ENCODE data around the gene CASP8. TPM values are rescaled to one million over a fixed set of nuclear protein-coding genes. Genes with fewer than 3 reads are reported as not detected.

The CASP8 gene
- total RNA-seq, 1 donor from 2014 or later, result 2.5 TPM

DNA sequence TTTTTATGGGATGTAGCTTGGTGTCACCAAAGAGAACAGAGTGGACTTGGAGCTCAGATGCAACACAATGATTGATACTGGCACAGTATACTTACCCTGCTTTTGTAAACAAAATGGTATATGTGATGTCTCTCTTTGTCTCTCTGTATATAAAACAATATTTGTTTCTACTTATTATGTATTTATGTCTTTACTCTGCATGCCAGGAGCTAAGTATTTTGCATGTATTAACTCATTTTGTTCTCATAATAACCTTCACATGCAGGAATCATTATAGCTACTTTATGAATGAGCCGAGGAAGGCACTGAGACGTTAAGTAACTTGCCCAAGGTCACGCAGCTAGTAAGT lies 27.9 kb upstream of the CASP8 start:
- Mint-ChIP-seq H3K9me3 (no peaks in the 10 kb centered on the region), H3K36me3 (ENCODE audit: low read depth) (no peaks in the 10 kb centered on the region), H3K4me3 (no peak overlapping the region), H3K27ac (ENCODE audit: unreplicated experiment) (no peak overlapping the region), H3K4me1 (peaks cover 8% of the 10 kb centered on the region), H3K27me3 (ENCODE audit: low read depth) (no peaks in the 10 kb centered on the region)
- TF ChIP-seq CTCF (conservative IDR thresholded peaks at IDR 0.05), result no peak
- no peak for DNase-seq (ENCODE audit: low read depth, low spot score)

GRCh38 chr2:201233192-201233811 lies 27.0 kb upstream of the CASP8 start:
- no peaks in the 10 kb centered on the region for H3K36me3 Mint-ChIP-seq (ENCODE audit: low read depth)
- H3K9me3 Mint-ChIP-seq, result no peaks in the 10 kb centered on the region
- no peaks in the 10 kb centered on the region for H3K27me3 Mint-ChIP-seq (ENCODE audit: low read depth)
- no peak overlapping the region for H3K27ac Mint-ChIP-seq (ENCODE audit: unreplicated experiment)
- H3K4me3 Mint-ChIP-seq, result no peak overlapping the region
- no peak for DNase-seq (ENCODE audit: low read depth, low spot score)
- no peak for TF ChIP-seq CTCF (conservative IDR thresholded peaks at IDR 0.05)
- H3K4me1 Mint-ChIP-seq, result peaks cover 8% of the 10 kb centered on the region

- Mint-ChIP-seq H3K36me3 (ENCODE audit: low read depth) (no peaks in the 10 kb centered on the region), H3K27me3 (ENCODE audit: low read depth) (no peaks in the 10 kb centered on the region), H3K27ac (ENCODE audit: unreplicated experiment) (no peak overlapping the region), H3K4me1 (peaks cover 8% of the 10 kb centered on the region), H3K4me3 (no peak overlapping the region), H3K9me3 (no peaks in the 10 kb centered on the region)
- no peak for TF ChIP-seq CTCF (conservative IDR thresholded peaks at IDR 0.05)
- DNase-seq (ENCODE audit: low read depth, low spot score), result no peak
Measured at GRCh38 chr2:201233812-201234662, 26.3 kb upstream of the CASP8 start.

GRCh38 chr2:201234663-201235135 lies 25.6 kb upstream of the CASP8 start:
- no peak overlapping the region for H3K27ac Mint-ChIP-seq (ENCODE audit: unreplicated experiment)
- H3K4me3 Mint-ChIP-seq, result no peak overlapping the region
- DNase-seq (ENCODE audit: low read depth, low spot score), result no peak
- TF ChIP-seq CTCF (conservative IDR thresholded peaks at IDR 0.05), result no peak
- no peaks in the 10 kb centered on the region for H3K9me3 Mint-ChIP-seq
- no peaks in the 10 kb centered on the region for H3K36me3 Mint-ChIP-seq (ENCODE audit: low read depth)
- H3K27me3 Mint-ChIP-seq (ENCODE audit: low read depth), result no peaks in the 10 kb centered on the region
- H3K4me1 Mint-ChIP-seq, result peaks cover 8% of the 10 kb centered on the region

DNA sequence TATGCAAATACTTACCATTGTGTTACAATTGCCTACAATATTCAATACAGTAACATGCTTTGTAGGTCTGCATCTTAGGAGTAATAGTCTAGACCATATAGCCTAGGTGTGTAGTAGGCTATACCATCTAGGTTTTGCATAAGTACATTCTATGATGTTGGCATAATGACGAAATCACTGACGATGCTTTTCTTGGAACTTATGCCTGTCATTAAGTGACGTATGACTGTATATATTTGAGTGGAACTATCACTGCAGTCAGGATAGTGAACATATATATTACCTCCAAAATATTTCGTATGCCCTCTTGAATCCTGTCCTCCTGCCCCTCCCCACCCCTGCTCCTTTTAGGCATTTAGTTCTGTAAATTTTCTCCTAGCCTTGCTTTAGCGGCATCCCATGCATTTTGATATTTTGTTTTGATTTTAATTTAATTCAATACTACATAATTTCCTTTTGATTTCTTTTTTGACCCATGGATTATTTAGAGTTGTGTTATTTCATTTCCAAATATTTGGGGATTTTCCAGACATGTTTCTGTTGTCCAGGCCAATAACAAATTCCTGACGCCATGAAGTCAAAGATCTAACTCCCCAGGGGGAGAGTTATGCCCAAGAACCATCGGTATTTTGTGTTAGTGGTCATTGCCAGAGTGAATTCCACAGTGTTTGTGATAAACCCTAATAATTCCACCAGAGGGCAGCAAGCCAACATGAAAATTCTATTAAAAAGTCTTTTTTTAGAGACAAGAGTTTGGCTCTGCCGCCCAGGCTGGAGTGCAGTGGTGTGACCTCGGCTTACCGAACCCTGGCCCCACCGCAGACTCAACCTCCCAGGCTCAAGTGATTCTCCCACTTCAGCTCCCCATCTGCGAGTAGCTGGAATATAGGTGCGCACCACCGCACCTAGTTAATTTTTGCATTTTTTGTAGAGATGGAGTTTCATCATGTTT lies 24.2 kb upstream of the CASP8 start:
- peak; percentile 81 for TF ChIP-seq CTCF (conservative IDR thresholded peaks at IDR 0.05)
- no peaks in the 10 kb centered on the region for H3K36me3 Mint-ChIP-seq (ENCODE audit: low read depth)
- H3K4me1 Mint-ChIP-seq, result peaks cover 8% of the 10 kb centered on the region
- peak overlapping the region; percentile 54 for H3K27ac Mint-ChIP-seq (ENCODE audit: unreplicated experiment)
- no peak overlapping the region for H3K4me3 Mint-ChIP-seq
- peak; percentile 43 for DNase-seq (ENCODE audit: low read depth, low spot score)
- no peaks in the 10 kb centered on the region for H3K27me3 Mint-ChIP-seq (ENCODE audit: low read depth)
- H3K9me3 Mint-ChIP-seq, result peaks cover 2% of the 10 kb centered on the region
